HepG2 (cell line): ENCODE results near the gene SLC23A2. TPM values are rescaled to one million over a fixed set of nuclear protein-coding genes. Genes with fewer than 3 reads are reported as not detected.

Source experiments
- ATAC-seq: fragments of 200-7000 bp; cut with Tn5 transposase; 3 replicates; pipeline ENCODE4 v1.9.1; 2020; ENCODE audit warnings: mild to moderate bottlenecking, moderate library complexity
- BruUV-seq: library from RNA; stranded (reverse); fragments of 400-500 nt; replicated peaks from 2 replicates; lab custom pipeline; 2021; lab: Mats Ljungman, UMichigan
- CTCF ChIA-PET: fragments of 300-600 bp; formaldehyde crosslinking; extraction: SDS; loops from one replicate; lab custom pipeline; 2021; ENCODE audit warnings: low total read pairs, inconsistent platforms, low intra/inter-chr PET ratio; lab: Yijun Ruan, JAX
- POLR2A ChIA-PET: fragments of 350-600 bp; sonication (Branson Sonifier 250); formaldehyde crosslinking; loops from one replicate; lab custom pipeline; 2020; ENCODE audit warnings: antibody characterized with exemption, inconsistent platforms; lab: Yijun Ruan, JAX
- DNase-seq: peaks from one replicate; pipeline ENCODE4 v3.0.0-alpha.2; 2015; ENCODE audit warnings: low spot score
- FAIRE-seq: peaks from 3 replicates; lab custom pipeline; 2011; peaks lifted over from hg19 to GRCh38; lab: Jason Lieb, UNC
- H2AFZ ChIP-seq: one replicate; pipeline ENCODE4 v1.6.1; 2011; ENCODE audit warnings: low read length, inconsistent platforms
- H3K27ac ChIP-seq: fragments of 300-600 bp; 3 replicates; pipeline ENCODE4 v1.8.0; 2011; ENCODE audit warnings: mixed run types, mild to moderate bottlenecking, mixed read lengths, low read length, inconsistent platforms; ENCODE audit not compliant: insufficient read depth; ENCODE audit errors: extremely low read length
- H3K27me3 ChIP-seq, 2 experiments: fragments of 200-600 bp in 1 of 2; 2 replicates in 1 of 2; 3 replicates in 1 of 2; pipeline versions ENCODE4 v1.6.0 to v1.8.0; 2011; ENCODE audit warnings: low read length in 2 of 2, mild to moderate bottlenecking in 2 of 2, moderate library complexity in 2 of 2, inconsistent platforms in 1 of 2; ENCODE audit not compliant: insufficient read depth in 2 of 2, control insufficient read depth in 1 of 2
- H3K36me3 ChIP-seq, 2 experiments: fragments of 200-600 bp in 1 of 2; replicated peaks in 1 of 2; 2 replicates in 1 of 2; 3 replicates in 1 of 2; pipeline versions ENCODE4 v1.5.1 to v1.8.0; 2011; ENCODE audit warnings: low read length in 2 of 2, inconsistent platforms in 1 of 2; ENCODE audit not compliant: insufficient read depth in 2 of 2, control insufficient read depth in 1 of 2
- H3K4me1 ChIP-seq: 2 replicates; pipeline ENCODE4 v1.5.1; 2012; ENCODE audit warnings: low read length, inconsistent platforms; ENCODE audit not compliant: insufficient read depth
- H3K4me2 ChIP-seq: 2 replicates; pipeline ENCODE4 v1.6.0; 2011; ENCODE audit warnings: low read depth, low read length, inconsistent platforms
- H3K4me3 ChIP-seq, 3 experiments: fragments of 200-600 bp in 1 of 3; sonication (generic), shearing (Covaris generic) in 1 of 3; replicated peaks in 1 of 3; 2 replicates each; pipeline ENCODE4 v1.5.1; 2011 to 2016; ENCODE audit warnings: low read length in 3 of 3, inconsistent platforms in 2 of 3, low read depth in 2 of 3, mild to moderate bottlenecking in 2 of 3, control low read depth in 1 of 3, mixed read lengths in 1 of 3; ENCODE audit not compliant: insufficient read depth in 1 of 3
- H3K79me2 ChIP-seq: one replicate; pipeline ENCODE4 v1.6.1; 2011; ENCODE audit warnings: low read length, inconsistent platforms; ENCODE audit not compliant: insufficient read depth
- H3K9ac ChIP-seq: 2 replicates; pipeline ENCODE4 v1.6.0; 2011; ENCODE audit warnings: mild to moderate bottlenecking, low read depth, low read length, inconsistent platforms; ENCODE audit not compliant: insufficient read depth
- H3K9me3 ChIP-seq: 2 replicates; pipeline ENCODE4 v1.5.1; 2012; ENCODE audit warnings: mild to moderate bottlenecking, low read length
- H4K20me1 ChIP-seq: 2 replicates; pipeline ENCODE4 v1.6.0; 2011; ENCODE audit warnings: inconsistent platforms, mild to moderate bottlenecking, low read length, moderate library complexity; ENCODE audit not compliant: insufficient read depth
- CCAR2 ChIP-seq: fragments of 200-400 bp; formaldehyde crosslinking; optimal IDR thresholded peaks from 2 replicates; pipeline ENCODE3; 2018; ENCODE audit warnings: low read depth, mild to moderate bottlenecking, low read length, moderate library complexity
- POLR2AphosphoS2 ChIP-seq: IDR thresholded peaks from 2 replicates; pipeline ENCODE4 v1.6.1; 2011; ENCODE audit warnings: low read depth, low read length, improper control_type of control experiment
- PRDM4 ChIP-seq: sonication (generic); formaldehyde crosslinking; IDR thresholded peaks from 2 replicates; pipeline ENCODE4 v1.9.0; 2021; ENCODE audit warnings: missing genetic modification reagents, borderline replicate concordance
- SRSF4 ChIP-seq: fragments of 200-400 bp; formaldehyde crosslinking; IDR thresholded peaks from one replicate; pipeline ENCODE4 v1.6.1; 2018; ENCODE audit warnings: mild to moderate bottlenecking, low read depth, low read length, moderate library complexity; ENCODE audit not compliant: poor library complexity, severe bottlenecking
- ZBTB20 ChIP-seq: sonication (generic); formaldehyde crosslinking; IDR thresholded peaks from 2 replicates; pipeline ENCODE4 v1.8.1; 2023; ENCODE audit warnings: missing genetic modification reagents, low read depth, mild to moderate bottlenecking, borderline replicate concordance
- ZNF17 ChIP-seq: sonication (generic); formaldehyde crosslinking; IDR thresholded peaks from 2 replicates; pipeline ENCODE4 v1.5.0; 2020; ENCODE audit warnings: mild to moderate bottlenecking, missing genetic modification reagents
- ZNF546 ChIP-seq: sonication (generic); formaldehyde crosslinking; conservative IDR thresholded peaks from 2 replicates; pipeline ENCODE4 v1.8.1; 2023; ENCODE audit warnings: mild to moderate bottlenecking, missing genetic modification reagents
- WGBS: methylation state at CpG from one replicate; pipeline ENCODE4 v1.1.6; 2017; ENCODE audit warnings: low lambda C conversion rate; 5-methylcytosine and 5-hydroxymethylcytosine counted together
- in situ Hi-C: cut with HindIII; loops from 2 replicates; pipeline ENCODE4 v1.10.0; 2017; ENCODE audit warnings: low pct_unique_long_range_greater_than_20kb; ENCODE audit not compliant: extremely low pct_ligation_motif_present
- intact Hi-C: fragments of 100-400 bp; cut with micrococcal nuclease; formaldehyde crosslinking; loops from one replicate; pipeline ENCODE4 v1.10.0; 2022; ENCODE audit not compliant: unreplicated experiment
- polyA plus RNA-seq, 8 experiments: library from polyadenylated mRNA; depleted of rRNA in 3 of 8; stranded (reverse) in 7 of 8; unstranded in 1 of 8; fragments of >200 nt; fragmentation: Illumina TruSeq in 4 of 8; extraction: Trizol in 4 of 8; gene quantifications; 2 replicates each; pipeline versions ENCODE4 v1.2.1 to v1.2.3, GENCODE V29; 2011 to 2016; ENCODE audit warnings: low read depth in 4 of 8, missing spikeins in 1 of 8, mixed read lengths in 1 of 8; ENCODE audit not compliant: insufficient read depth in 1 of 8
- total RNA-seq, 5 experiments: library from RNA; depleted of rRNA; stranded (reverse); fragments of >200 nt; fragmentation: Illumina TruSeq; extraction: Trizol; gene quantifications; 2 replicates each; pipeline ENCODE4 v1.2.3, GENCODE V29; 2016; ENCODE audit warnings: low read depth in 1 of 5
- TF ChIP-seq, protein P1 (sequence below), 2 experiments: IDR thresholded peaks; 2 replicates each; pipeline ENCODE4 v1.6.1; 2011 to 2012; ENCODE audit warnings: low read length in 2 of 2, borderline replicate concordance in 1 of 2, low read depth in 1 of 2, mild to moderate bottlenecking in 1 of 2, moderate library complexity in 1 of 2
- TF ChIP-seq, protein P2 (sequence below): sonication (generic); formaldehyde crosslinking; IDR thresholded peaks from 2 replicates; pipeline ENCODE4 v1.5.0; 2020; ENCODE audit warnings: missing genetic modification reagents
- TF ChIP-seq, protein P3 (sequence below): sonication (generic); formaldehyde crosslinking; conservative IDR thresholded peaks from 2 replicates; pipeline ENCODE4 v1.8.0; 2022; ENCODE audit warnings: low read depth, missing genetic modification reagents
- TF ChIP-seq, protein P4 (sequence below): sonication (generic); formaldehyde crosslinking; IDR thresholded peaks from 2 replicates; pipeline ENCODE4 v1.4.0; 2020; ENCODE audit warnings: missing genetic modification reagents; ENCODE audit errors: not compliant biosample characterization

The SLC23A2 gene
- total and polyA plus RNA-seq, 2 of the 13 experiments (the other 11 are each of a cell fraction or from before 2014, with no cell fraction given), result 42.2 to 51.2 TPM

- TF ChIP-seq, protein P1, sequence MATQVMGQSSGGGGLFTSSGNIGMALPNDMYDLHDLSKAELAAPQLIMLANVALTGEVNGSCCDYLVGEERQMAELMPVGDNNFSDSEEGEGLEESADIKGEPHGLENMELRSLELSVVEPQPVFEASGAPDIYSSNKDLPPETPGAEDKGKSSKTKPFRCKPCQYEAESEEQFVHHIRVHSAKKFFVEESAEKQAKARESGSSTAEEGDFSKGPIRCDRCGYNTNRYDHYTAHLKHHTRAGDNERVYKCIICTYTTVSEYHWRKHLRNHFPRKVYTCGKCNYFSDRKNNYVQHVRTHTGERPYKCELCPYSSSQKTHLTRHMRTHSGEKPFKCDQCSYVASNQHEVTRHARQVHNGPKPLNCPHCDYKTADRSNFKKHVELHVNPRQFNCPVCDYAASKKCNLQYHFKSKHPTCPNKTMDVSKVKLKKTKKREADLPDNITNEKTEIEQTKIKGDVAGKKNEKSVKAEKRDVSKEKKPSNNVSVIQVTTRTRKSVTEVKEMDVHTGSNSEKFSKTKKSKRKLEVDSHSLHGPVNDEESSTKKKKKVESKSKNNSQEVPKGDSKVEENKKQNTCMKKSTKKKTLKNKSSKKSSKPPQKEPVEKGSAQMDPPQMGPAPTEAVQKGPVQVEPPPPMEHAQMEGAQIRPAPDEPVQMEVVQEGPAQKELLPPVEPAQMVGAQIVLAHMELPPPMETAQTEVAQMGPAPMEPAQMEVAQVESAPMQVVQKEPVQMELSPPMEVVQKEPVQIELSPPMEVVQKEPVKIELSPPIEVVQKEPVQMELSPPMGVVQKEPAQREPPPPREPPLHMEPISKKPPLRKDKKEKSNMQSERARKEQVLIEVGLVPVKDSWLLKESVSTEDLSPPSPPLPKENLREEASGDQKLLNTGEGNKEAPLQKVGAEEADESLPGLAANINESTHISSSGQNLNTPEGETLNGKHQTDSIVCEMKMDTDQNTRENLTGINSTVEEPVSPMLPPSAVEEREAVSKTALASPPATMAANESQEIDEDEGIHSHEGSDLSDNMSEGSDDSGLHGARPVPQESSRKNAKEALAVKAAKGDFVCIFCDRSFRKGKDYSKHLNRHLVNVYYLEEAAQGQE (IDR thresholded peaks at IDR 0.05; ENCODE audit: borderline replicate concordance in 1 of 2, low read depth in 1 of 2, low read length in 2 of 2), result no peak
These were observed 4.1 kb downstream of the SLC23A2 start (continued) for GRCh38 chr20:4997222-4997621.

DNA sequence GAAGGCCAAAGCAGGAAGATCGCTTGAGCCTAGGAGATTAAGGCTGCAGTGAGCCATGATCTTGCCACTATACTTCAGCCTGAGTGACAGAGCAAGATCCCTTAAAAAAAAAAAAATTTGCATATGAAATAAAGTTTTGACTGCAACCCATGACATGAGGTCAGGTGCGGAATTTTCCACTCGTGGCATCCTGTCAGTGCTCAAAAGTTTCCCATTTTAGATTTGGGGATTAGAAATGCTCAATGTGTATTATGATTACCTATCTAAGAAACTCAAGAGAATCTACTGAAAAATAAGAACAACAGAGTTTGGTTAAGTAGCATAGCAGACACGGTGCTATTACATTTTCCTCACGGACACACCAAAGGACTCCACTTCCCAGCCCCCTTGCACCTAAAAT lies 11.7 kb downstream of the SLC23A2 start:
- Histone ChIP-seq H3K9me3 (no peaks in the 10 kb centered on the region), H2AFZ (no peak overlapping the region), H3K4me3 (no peak overlapping the region), H3K27me3 (no peaks in the 10 kb centered on the region), H3K27ac (no peak overlapping the region), H3K9ac (no peak overlapping the region), H4K20me1 (peaks cover 3% of the 10 kb centered on the region; the same call in 1 of the 2 replicates), H3K79me2 (peaks cover 85% of the 10 kb centered on the region), H3K36me3 (peaks cover 2 to 5% of the 10 kb centered on the region in 2 experiments; a peak in 1 of 5 replicates), H3K4me1 (peaks cover 38% of the 10 kb centered on the region), H3K4me2 (no peak overlapping the region)
- in situ Hi-C loops (no loop called here), intact Hi-C loops (no loop called here)
- WGBS, result 95% methylated on average over 5 of the region's 5 CpGs
- ChIA-PET POLR2A (no interaction called here), CTCF (no interaction called here)
- ATAC-seq (no peak), FAIRE-seq (no peak), DNase-seq (no peak)
- BruUV-seq, result TSS peak; percentile 30
- TF ChIP-seq ZNF17 (CRISPR knock-in tag) (no peak), POLR2AphosphoS2 (no peak), ZBTB20 (CRISPR knock-in tag) (no peak), SRSF4 (no peak), PRDM4 (CRISPR knock-in tag) (no peak), CCAR2 (no peak), ZNF546 (CRISPR knock-in tag) (no peak)
- TF ChIP-seq, protein P2, sequence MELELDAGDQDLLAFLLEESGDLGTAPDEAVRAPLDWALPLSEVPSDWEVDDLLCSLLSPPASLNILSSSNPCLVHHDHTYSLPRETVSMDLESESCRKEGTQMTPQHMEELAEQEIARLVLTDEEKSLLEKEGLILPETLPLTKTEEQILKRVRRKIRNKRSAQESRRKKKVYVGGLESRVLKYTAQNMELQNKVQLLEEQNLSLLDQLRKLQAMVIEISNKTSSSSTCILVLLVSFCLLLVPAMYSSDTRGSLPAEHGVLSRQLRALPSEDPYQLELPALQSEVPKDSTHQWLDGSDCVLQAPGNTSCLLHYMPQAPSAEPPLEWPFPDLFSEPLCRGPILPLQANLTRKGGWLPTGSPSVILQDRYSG, result no peak
- TF ChIP-seq, protein P3, sequence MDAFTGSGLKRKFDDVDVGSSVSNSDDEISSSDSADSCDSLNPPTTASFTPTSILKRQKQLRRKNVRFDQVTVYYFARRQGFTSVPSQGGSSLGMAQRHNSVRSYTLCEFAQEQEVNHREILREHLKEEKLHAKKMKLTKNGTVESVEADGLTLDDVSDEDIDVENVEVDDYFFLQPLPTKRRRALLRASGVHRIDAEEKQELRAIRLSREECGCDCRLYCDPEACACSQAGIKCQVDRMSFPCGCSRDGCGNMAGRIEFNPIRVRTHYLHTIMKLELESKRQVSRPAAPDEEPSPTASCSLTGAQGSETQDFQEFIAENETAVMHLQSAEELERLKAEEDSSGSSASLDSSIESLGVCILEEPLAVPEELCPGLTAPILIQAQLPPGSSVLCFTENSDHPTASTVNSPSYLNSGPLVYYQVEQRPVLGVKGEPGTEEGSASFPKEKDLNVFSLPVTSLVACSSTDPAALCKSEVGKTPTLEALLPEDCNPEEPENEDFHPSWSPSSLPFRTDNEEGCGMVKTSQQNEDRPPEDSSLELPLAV (CRISPR knock-in tag), result no peak
- TF ChIP-seq, protein P4, sequence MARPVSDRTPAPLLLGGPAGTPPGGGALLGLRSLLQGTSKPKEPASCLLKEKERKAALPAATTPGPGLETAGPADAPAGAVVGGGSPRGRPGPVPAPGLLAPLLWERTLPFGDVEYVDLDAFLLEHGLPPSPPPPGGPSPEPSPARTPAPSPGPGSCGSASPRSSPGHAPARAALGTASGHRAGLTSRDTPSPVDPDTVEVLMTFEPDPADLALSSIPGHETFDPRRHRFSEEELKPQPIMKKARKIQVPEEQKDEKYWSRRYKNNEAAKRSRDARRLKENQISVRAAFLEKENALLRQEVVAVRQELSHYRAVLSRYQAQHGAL, result no peak
